ENCODE results near the gene NANS.
"Not testable (repeated sequence)": the region's sequence is repeated elsewhere in the genome, so short reads cannot be mapped to it uniquely, and the experiment has no call there.

The NANS gene

DNA sequence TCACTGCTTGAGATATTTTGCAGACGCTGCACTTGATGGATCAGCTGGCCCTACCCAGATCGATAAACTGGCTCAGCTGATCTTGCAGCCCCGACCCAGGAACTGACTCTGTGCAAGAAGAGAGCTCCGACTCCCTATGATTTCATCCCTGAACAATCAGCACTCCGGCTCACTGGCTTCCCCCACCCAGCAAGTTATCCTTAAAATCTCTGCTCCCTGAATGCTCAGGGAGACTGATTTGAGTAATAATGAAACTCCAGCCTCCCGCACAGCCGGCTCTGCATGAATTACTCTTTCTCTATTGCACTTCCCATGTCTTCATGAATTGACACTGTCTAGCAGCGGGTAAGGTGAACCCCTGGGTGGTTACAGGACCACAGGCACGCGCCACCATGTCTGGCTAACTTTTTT, 16.9 kb upstream of the NANS start:
- no peak for DNase-seq

GRCh38 chr9:98040212-98040611, 16.3 kb upstream of the NANS start:
- no peak for DNase-seq

DNA sequence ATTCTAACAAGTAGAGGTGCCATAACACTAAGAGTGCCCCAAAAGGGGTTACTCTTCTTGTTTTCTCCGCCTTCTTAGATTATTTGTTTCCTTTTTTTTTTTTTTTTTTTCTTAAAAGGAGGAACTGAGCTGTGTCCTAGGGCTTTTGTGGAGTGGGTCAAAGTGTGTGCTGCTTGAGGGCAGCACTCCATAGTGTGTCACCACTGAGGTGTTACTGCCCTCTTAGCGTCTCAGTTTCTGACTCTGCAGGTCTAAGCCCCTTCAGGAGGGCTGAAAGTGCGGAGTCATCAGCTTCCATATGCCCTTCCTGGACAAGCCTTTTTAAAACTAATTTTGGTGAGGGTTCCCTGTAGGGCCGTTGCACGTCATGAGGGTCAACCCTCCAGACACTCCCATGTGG, 12.6 kb upstream of the NANS start:
- DNase-seq, result no peak

DNA sequence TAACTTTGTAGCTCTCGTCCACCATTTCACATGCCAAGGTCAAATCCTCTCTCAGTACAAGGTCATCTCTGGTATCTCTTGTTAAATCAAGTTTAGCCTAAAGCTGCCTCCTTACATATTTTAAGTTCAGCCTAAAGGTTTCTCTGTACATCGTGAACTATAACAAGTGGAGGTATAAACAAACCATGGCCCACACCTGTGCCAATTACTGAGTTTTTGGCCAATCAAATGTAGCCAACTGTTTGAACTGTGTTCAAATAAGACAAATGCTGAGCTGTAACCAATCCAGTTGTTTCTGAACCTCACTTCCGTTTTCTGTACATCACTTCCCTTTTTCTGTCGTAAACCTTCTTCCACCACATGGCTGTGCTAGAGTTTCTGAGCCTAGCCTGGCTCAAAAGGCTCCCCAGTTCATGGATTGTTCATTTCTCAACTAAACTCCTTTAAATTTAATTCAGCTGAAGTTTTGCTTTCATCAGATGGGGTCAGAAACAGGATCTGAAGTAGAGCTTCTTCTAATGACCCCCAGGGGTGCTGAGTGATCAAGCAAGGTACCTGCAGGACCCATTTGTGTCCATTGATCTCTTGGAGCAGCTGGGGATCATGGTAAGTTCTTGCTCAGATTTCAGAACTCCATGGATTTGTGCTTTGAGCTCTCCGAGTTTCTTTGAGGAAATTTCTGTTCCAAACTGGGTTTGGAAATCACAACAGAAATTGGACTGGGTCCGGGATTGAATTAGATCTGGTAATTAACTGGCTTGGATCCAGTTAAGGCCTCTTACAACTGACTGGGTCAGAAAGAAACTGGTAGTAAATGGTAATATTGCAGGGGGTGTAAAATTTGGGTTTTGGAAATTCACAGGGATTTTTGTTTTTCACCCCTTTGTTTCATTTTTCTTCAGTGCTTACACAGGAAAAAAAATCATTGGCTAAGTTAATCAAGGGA, 11.0 kb upstream of the NANS start:
- peak; percentile 3 for DNase-seq

- no peak for DNase-seq
Observed at GRCh38 chr9:98046180-98046543, 10.4 kb upstream of the NANS start.

DNA sequence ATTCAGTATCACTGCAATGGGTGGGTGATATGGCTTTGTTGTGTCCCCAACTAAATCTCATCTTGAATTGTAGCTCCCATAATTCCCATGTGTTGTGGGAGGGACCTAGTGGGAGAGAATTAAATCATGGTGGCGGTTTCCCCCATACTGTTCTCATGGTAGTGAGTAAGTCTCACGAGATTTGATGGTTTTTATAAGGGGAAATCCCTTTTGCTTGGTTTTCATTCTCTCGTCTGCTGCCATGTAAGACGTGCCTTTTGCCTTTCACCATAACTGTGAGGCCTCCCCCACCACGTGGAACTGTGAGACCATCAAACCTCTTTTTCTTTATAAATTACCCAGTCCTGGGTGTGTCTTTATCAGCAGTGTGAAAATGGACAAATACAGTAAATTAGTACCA, 9.5 kb upstream of the NANS start:
- no peak for DNase-seq

- DNase-seq, result no peak
Observed at GRCh38 chr9:98049288-98050072, 7.1 kb upstream of the NANS start.

- no peak for DNase-seq
Observed at GRCh38 chr9:98050351-98050750, 6.2 kb upstream of the NANS start.

- DNase-seq, result no peak
Observed at GRCh38 chr9:98054376-98054951, 2.1 kb upstream of the NANS start.

DNA sequence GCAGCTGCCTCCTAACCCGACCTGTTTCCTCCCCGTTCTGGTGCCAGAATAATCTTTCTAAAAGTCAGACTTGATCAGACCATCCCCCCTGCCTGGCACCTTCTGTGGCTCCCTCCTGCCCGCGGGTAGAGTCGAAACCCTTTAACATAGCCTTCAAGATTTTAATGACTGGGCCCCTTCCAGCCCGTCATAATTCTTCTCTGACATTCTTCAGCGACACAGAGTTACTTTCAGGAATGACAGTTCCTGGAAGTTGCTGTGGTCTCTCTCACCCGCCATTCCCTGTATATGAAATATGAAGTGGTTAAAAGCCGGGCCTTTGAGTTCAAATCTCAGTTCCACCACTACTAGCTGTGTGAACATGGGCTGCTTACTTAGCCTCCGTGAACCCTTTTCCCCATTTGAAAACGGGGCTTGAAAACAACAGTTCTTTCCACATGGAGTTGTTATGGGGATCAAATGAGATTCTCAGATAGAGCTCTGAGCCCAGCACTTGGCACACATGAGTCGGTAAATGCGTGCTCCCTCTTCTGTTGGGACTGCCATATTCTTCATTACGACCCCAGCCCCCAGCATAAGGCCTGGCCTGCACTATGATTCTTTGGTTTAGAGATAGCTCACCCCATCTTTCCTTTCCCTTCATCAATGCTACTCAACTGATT, 737 bp downstream of the NANS start:
- DNase-seq, result no peak

DNA sequence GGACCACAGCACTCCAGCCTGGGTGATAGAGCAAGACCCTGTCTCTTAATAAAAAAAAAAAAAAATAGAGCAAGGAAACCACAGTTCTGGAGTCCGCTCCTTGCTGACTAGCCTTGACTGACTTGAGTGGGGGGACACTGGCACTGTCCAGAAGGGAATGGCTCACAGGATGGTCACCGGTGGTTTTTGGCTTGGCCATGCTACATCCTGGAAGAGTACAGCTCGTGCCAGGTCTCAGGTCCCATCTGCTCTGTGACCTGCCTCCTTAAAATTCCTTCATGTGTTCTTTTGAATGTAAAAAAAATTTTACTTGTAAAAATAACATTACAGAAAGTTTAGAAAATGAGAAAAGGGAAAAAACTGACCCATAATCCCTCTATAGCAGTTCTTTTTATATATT, 5.6 kb downstream of the NANS start:
- no peak for DNase-seq

- DNase-seq, result no peak
Observed at GRCh38 chr9:98064623-98065392, 8.3 kb downstream of the NANS start.

- DNase-seq, result no peak
Observed at GRCh38 chr9:98066235-98066634, 9.7 kb downstream of the NANS start.

GRCh38 chr9:98067184-98067583, 10.7 kb downstream of the NANS start:
- no peak for DNase-seq

DNA sequence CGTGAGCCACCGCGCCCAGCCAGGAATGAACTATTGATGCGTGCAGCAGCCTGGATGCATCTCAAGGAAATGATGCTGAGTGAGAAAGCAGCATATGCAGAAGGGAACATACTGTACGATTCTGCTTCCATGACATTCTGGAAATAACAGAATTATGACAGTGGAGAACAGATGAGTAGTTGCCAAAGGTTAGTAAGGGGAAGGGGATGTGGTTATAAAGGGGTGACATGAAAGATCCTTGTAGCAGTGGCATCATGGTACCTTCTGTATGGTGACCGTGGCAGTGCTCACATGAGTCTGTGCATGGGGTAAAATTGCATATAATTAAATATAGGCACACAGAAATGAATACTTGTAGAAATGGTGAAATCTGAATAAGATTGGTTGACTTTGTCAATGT, 13.0 kb downstream of the NANS start:
- no peak for DNase-seq

DNA sequence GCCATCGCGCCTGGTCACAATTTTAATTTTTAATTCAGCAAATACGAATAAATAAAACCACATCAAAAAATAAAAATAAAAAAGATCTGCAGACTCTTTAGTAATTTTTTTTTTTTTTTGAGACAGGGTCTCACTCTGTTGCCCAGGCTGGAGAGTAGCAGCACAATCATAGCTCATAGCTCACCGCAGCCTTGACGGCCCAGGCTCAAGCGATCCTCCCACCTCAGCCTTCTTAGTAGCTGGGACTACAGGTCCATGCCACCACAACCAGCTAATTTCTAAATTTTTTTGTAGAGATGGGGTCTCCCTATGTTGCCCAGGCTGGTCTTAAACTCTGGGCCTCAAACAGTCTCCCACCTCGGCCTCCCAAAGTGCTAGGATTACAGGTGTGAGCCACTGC, 14.2 kb downstream of the NANS start:
- no peak for DNase-seq

GRCh38 chr9:98071737-98072136, 15.2 kb downstream of the NANS start:
- no peak for DNase-seq

DNA sequence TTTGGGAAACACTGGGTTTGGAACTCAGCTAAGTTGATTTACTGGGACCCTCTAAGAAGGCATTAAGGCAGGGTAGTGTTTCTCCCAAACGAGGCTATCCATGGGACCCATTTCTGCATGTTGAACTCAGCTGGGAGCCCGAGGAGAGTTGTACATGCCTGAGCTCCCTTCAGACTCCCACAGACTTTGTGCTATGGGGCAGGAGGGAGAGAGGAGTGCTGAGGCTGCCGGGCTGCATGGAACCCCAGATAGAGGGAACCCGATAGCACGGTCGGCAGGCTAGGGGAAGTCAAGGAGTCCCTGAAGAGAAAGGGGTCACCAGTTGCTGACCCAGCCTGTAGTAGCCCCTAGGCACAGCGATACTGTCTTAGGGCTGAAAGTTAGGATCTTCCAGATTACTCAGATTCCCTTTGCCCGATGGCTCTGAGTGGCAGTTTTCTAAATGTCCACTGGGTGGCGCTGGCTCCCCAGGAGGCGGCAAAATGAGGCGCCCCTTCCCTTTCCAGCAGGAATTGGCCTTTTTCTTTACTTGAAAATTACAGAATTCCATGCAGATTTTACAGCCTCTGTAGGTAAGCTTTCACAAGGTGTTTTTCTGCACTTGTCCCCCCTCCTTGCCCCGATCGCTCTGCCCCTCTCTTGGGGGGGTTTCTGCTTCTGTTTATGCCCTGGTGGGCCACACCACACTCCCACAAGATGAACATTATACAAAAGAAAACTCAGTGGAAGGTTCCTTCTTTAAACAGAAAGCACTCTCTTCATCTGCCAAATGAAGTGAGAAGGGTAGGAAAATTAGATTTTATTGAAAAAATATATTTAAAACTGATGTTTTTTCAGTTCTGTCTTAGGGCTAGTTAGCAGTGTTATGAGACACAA, 17.8 kb downstream of the NANS start:
- peak; percentile 44 for DNase-seq

DNA sequence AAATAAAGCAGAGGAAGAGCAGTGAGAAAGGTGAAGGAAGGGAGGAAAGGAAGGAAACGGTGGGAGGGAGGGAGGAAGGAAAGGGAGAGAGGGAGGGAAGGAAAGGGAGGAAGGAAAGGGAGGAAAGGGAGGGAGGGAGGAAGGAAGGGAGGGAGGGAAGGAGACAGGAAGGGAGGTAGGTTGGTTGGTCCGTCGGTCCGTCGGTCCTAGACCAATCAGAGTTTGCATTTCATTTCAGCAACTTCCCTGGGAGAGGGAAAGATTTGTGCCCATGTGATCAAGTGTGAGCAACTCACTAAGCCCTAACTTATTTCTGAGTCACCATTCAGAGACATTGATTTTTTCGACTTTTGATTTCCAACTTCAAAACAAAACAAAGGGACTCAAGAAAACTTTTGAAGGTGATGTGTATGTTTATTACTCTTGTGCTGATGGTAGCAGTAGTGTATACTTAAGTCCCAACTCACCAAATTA, 18.8 kb downstream of the NANS start:
- DNase-seq, result no peak

GRCh38 chr9:98076514-98076890, 20.0 kb downstream of the NANS start:
- DNase-seq, result not testable (repeated sequence)

GRCh38 chr9:98078895-98079294, 22.4 kb downstream of the NANS start:
- DNase-seq, result no peak
